Ovary (tissue), 10 donors: ENCODE data around the gene TREH. TPM values are rescaled to one million over a fixed set of nuclear protein-coding genes. Genes with fewer than 3 reads are reported as not detected.
"Not testable (repeated sequence)": the region's sequence is repeated elsewhere in the genome, so short reads cannot be mapped to it uniquely, and the experiment has no call there.

Experiments
- DNase-seq, 5 donors: peaks; one replicate each; pipeline ENCODE4 v3.0.0-alpha.2; 2019 to 2020
- H3K27ac ChIP-seq, 2 donors: fragments of 200-600 bp; one replicate each; pipeline versions ENCODE4 v1.5.1 to v1.8.0; 2019 to 2022
- H3K27me3 ChIP-seq: fragments of 200-600 bp; one replicate; pipeline ENCODE4 v1.8.0; 2022
- H3K36me3 ChIP-seq: fragments of 200-600 bp; sonication (generic); one replicate; pipeline ENCODE4 v1.5.1; 2019
- H3K4me1 ChIP-seq: one replicate; pipeline ENCODE4 v1.8.1; 2013; ENCODE audit warnings: mild to moderate bottlenecking, moderate library complexity; ENCODE audit not compliant: insufficient read depth
- H3K4me3 ChIP-seq: fragments of 200-600 bp; sonication (generic); one replicate; pipeline ENCODE4 v1.5.1; 2017
- H3K9me3 ChIP-seq, 2 donors: fragments of 200-600 bp in 1 of 2; sonication (generic) in 1 of 2; one replicate each; pipeline versions ENCODE4 v1.5.1 to v1.8.1; 2013 to 2019; ENCODE audit warnings: mild to moderate bottlenecking in 1 of 2, moderate library complexity in 1 of 2
- CTCF ChIP-seq, 3 donors: fragments of 450-650 bp in 2 of 3; fragments of 200-600 bp in 1 of 3; IDR thresholded peaks; one replicate each; pipeline versions ENCODE4 v1.5.1 to v1.8.0; 2016 to 2022; ENCODE audit warnings: antibody characterized with exemption in 3 of 3, mild to moderate bottlenecking in 1 of 3
- EP300 ChIP-seq: sonication (generic); formaldehyde crosslinking; IDR thresholded peaks from one replicate; pipeline ENCODE4 v1.6.1; 2017; ENCODE audit warnings: antibody characterized with exemption
- POLR2A ChIP-seq: fragments of 450-650 bp; IDR thresholded peaks from one replicate; pipeline ENCODE4 v1.6.1; 2017; ENCODE audit warnings: antibody characterized with exemption, mild to moderate bottlenecking, moderate library complexity
- WGBS, 3 donors: extraction: QIAGEN DNeasy Blood & Tissue Kit in 1 of 3; methylation state at CpG; one replicate each; pipeline versions ENCODE4 v1.1.5 to v1.1.7; 2013 to 2017; 5-methylcytosine and 5-hydroxymethylcytosine counted together
- intact Hi-C, 4 donors: fragments of 100-400 bp; cut with DNase I; formaldehyde crosslinking; loops; one replicate each; pipeline versions ENCODE4 v1.11.0 to v1.15.1; 2022 to 2023
- long read RNA-seq, 3 donors: library from polyadenylated mRNA in 2 of 3; unstranded in 2 of 3; transcript quantifications; one replicate each; pipeline ENCODE4 v2.0.0 and lab custom pipeline, GENCODE V29; 2021 to 2026
- polyA plus RNA-seq, 2 donors: library from polyadenylated mRNA; stranded (reverse); fragments of 200-250 nt in 1 of 2; fragments of 350-450 nt in 1 of 2; fragmentation: Illumina TruSeq in 1 of 2; extraction: RNeasy Lipid Tissue Mini Kit (QIAGEN cat#74804) in 1 of 2; gene quantifications; one replicate each; pipeline ENCODE4 v1.2.3, GENCODE V29; 2013 to 2014
- total RNA-seq, 7 donors: library from RNA; depleted of rRNA in 2 of 7; stranded (reverse); fragments of >200 nt in 2 of 7; fragmentation: NEBNext Ultra II Directional in 3 of 7; extraction: Animal tissue kit (Norgen Biotek cat#: 25700) in 3 of 7; gene quantifications; one replicate each; pipeline versions ENCODE4 v1.1.0 to v1.2.4, GENCODE V29; 2016 to 2023
- donor health status: DM: no; HTN: no; CAD: no; lungs with moderate emphysema.
- donor health status: DM: no; HTN: no; CAD: no.
- donor health status: Bipolar disorder and iron deficiency.
- donor health status: DM: yes; HTN: yes; CAD: no.
- donor health status: DM: no; HTN: no; CAD: no.
- donor health status: DM: yes; HTN: yes; CAD: no.

Gene TREH, protein sequence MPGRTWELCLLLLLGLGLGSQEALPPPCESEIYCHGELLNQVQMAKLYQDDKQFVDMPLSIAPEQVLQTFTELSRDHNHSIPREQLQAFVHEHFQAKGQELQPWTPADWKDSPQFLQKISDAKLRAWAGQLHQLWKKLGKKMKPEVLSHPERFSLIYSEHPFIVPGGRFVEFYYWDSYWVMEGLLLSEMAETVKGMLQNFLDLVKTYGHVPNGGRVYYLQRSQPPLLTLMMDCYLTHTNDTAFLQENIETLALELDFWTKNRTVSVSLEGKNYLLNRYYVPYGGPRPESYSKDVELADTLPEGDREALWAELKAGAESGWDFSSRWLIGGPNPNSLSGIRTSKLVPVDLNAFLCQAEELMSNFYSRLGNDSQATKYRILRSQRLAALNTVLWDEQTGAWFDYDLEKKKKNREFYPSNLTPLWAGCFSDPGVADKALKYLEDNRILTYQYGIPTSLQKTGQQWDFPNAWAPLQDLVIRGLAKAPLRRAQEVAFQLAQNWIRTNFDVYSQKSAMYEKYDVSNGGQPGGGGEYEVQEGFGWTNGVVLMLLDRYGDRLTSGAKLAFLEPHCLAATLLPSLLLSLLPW
- total RNA-seq: under 1 TPM in 1 of 7 donors, not detected in 6; 0.10 TPM
- under 1 TPM in 1 of 2 donors, not detected in 1; 0.48 TPM for polyA plus RNA-seq
- long read RNA-seq, donor 1: 0 reads
- long read RNA-seq, donor 2: 0 reads
- long read RNA-seq, donor 3: 0 reads

GRCh38 chr11:118679483-118679882, at the start of gene TREH:
Gene TREH, minus strand, starts transcription at chr11:118679650. Its CDS starts 23 bp downstream, at chr11:118679627.
- WGBS, 3 donors: 77 to 86% (median 84%) methylated on average over 5 of the region's 5 CpGs
- no peak within 1 kb of the TSS for H3K27ac ChIP-seq
- no peaks in the 10 kb centered on the region for H3K27me3 ChIP-seq
- intact Hi-C loops: no loop called here
- H3K9me3 ChIP-seq: no peaks in the 10 kb centered on the region
- no peak for DNase-seq
- no peaks in the 10 kb centered on the region for H3K36me3 ChIP-seq
- H3K4me3 ChIP-seq: no peak within 1 kb of the TSS
- H3K4me1 ChIP-seq: no peaks in the 10 kb centered on the region
- TF ChIP-seq CTCF (IDR thresholded peaks at IDR 0.05) (no peak), EP300 (no peak), POLR2A (no peak)

GRCh38 chr11:118728112-118728511, 48.7 kb upstream of the TREH start:
- H3K27ac ChIP-seq, H3K36me3 ChIP-seq, H3K9me3 ChIP-seq, H3K27me3 ChIP-seq, H3K4me3 ChIP-seq, intact Hi-C loops, H3K4me1 ChIP-seq, DNase-seq: not testable (repeated sequence)
- 91 to 95% (median 93%) methylated on average over 10 of the region's 10 CpGs for WGBS, 3 donors

GRCh38 chr11:118727721-118728066, 48.2 kb upstream of the TREH start:
- WGBS, 3 donors: 86 to 90% (median 86%) methylated on average over 2 of the region's 2 CpGs
- DNase-seq, H3K27me3 ChIP-seq, H3K9me3 ChIP-seq, intact Hi-C loops, H3K27ac ChIP-seq, H3K4me3 ChIP-seq, H3K4me1 ChIP-seq, H3K36me3 ChIP-seq: not testable (repeated sequence)

DNA sequence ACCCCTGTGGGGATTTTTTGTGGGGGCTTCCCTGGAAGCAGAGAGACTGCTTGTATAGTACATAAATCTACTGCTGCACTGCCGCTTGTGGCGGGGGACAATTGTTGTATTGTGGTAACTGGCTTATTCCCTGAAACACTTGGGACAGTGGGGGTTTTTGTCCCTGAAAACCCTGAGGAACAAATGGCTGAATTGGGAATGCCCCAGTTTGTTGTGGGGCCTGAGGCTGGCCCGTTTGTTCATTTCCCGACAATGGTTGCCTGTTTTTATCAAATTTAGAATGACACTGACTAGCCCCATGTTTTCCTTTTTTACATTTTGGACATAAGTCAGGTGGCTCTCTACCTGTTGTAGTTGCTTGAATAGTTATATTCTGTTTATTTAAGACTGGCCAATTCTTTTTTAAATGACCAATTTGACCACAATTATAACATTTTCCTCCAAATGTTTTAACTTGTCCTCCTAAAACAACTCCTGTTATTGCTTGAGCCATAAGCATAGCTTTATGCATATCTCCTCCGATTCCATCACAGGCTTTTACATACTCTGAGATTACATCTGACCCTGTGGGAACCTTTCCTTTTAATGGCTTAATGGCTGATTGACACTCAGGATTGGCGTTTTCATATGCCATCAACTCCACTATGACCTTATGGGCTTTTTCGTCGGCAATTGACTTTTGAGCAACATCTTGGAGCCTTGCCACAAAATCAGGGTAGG, 47.7 kb upstream of the TREH start:
- DNase-seq, H3K4me3 ChIP-seq, H3K27ac ChIP-seq, H3K9me3 ChIP-seq, H3K27me3 ChIP-seq, intact Hi-C loops, H3K36me3 ChIP-seq, H3K4me1 ChIP-seq: not testable (repeated sequence)
- WGBS, 3 donors: 74 to 81% (median 75%) methylated on average over 8 of the region's 8 CpGs

DNA sequence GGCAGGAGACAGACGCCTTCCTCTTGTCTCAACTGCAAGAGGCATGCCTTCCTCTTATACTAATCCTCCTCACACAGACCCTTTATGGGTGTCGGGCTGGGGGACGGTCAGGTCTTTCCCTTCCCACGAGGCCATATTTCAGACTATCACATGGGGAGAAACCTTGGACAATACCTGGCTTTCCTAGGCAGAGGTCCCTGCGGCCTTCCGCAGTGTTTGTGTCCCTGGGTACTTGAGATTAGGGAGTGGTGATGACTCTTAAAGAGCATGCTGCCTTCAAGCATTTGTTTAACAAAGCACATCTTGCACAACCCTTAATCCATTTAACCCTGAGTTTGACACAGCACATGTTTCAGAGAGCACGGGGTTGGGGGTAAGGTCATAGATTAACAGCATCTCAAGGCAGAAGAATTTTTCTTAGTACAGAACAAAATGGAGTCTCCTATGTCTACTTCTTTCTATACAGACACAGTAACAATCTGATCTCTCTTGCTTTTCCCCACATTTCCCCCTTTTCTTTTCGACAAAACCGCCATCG, 42.1 kb upstream of the TREH start:
- H3K9me3 ChIP-seq, H3K27ac ChIP-seq, H3K4me3 ChIP-seq, intact Hi-C loops, DNase-seq, H3K4me1 ChIP-seq, H3K36me3 ChIP-seq, H3K27me3 ChIP-seq: not testable (repeated sequence)
- WGBS, 3 donors: 76 to 95% (median 86%) methylated on average over 4 to 10 of the region's 10 CpGs

DNA sequence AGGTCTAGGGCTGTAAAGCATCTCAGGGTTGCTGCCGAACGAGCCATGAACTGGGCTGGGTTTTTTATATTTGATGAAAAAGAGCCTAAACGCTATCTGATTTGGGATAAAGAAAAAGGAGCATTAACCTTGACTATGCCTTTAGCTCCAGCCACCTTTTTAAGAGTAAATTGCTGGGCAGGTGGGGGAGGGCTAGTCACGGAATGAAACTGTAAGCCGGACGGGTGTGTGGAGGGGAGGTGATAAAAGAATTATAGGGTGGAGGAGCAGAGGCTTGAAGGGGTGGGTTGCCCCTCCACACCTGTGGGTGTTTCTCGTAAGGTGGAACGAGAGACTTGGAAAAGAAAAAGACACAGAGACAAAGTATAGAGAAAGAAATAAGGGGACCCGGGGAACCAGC, 41.3 kb upstream of the TREH start:
- DNase-seq, H3K9me3 ChIP-seq, H3K27ac ChIP-seq, H3K27me3 ChIP-seq, H3K4me3 ChIP-seq, H3K4me1 ChIP-seq, H3K36me3 ChIP-seq, intact Hi-C loops: not testable (repeated sequence)
- WGBS, 3 donors: 19 to 27% (median 20%) methylated on average over 8 to 9 of the region's 9 CpGs

GRCh38 chr11:118720078-118720477, 40.6 kb upstream of the TREH start:
- peak in 2 of 5 donors; percentile 44 to 60 for DNase-seq

GRCh38 chr11:118718562-118718961, 39.1 kb upstream of the TREH start:
- H3K36me3 ChIP-seq, intact Hi-C loops, DNase-seq, H3K27me3 ChIP-seq, H3K9me3 ChIP-seq, H3K27ac ChIP-seq, H3K4me1 ChIP-seq, H3K4me3 ChIP-seq: not testable (repeated sequence)
- 81 to 86% (median 84%) methylated on average over 7 of the region's 7 CpGs for WGBS, 3 donors

More at GRCh38 chr11:118720078-118720477, 40.6 kb upstream of the TREH start:
- intact Hi-C loops, H3K27me3 ChIP-seq, H3K36me3 ChIP-seq, H3K9me3 ChIP-seq, H3K27ac ChIP-seq, H3K4me3 ChIP-seq, H3K4me1 ChIP-seq: not testable (repeated sequence)
- WGBS, 3 donors: 24 to 41% (median 40%) methylated on average over 9 to 10 of the region's 13 CpGs

- H3K4me1 ChIP-seq, H3K27ac ChIP-seq, intact Hi-C loops: not testable (repeated sequence)
These were observed 38.3 kb upstream of the TREH start for GRCh38 chr11:118717733-118718132.

GRCh38 chr11:118717221-118717620, 37.8 kb upstream of the TREH start:
- H3K27ac ChIP-seq, H3K9me3 ChIP-seq, H3K27me3 ChIP-seq, H3K36me3 ChIP-seq, H3K4me3 ChIP-seq, intact Hi-C loops, H3K4me1 ChIP-seq, DNase-seq: not testable (repeated sequence)
- 91 to 97% (median 92%) methylated on average over 6 of the region's 6 CpGs for WGBS, 3 donors

More at GRCh38 chr11:118717733-118718132, 38.3 kb upstream of the TREH start:
- not testable (repeated sequence) for H3K9me3 ChIP-seq, H3K4me3 ChIP-seq, H3K36me3 ChIP-seq, H3K27me3 ChIP-seq, DNase-seq
- WGBS, 3 donors: 89 to 95% (median 95%) methylated on average over 4 of the region's 4 CpGs
